MCF 10A (cell line): ENCODE results near the gene ADPRHL1. TPM values are rescaled to one million over a fixed set of nuclear protein-coding genes. Genes with fewer than 3 reads are reported as not detected.

Source experiments
- BruUV-seq: library from RNA; stranded (reverse); fragments of 400-500 nt; replicated peaks from 2 replicates; lab custom pipeline; 2021; lab: Mats Ljungman, UMichigan
- CTCF ChIA-PET: fragments of 300-600 bp; sonication (Branson Sonifier 250); formaldehyde crosslinking; extraction: SDS; loops from one replicate; lab custom pipeline; 2021; ENCODE audit warnings: antibody characterized with exemption, inconsistent platforms; lab: Yijun Ruan, JAX
- POLR2A ChIA-PET: fragments of 300-600, 350-650 bp; sonication (Branson Sonifier 250); formaldehyde crosslinking; extraction: SDS; loops from one replicate; lab custom pipeline; 2020; ENCODE audit warnings: antibody characterized with exemption, inconsistent platforms; lab: Yijun Ruan, JAX
- DNase-seq: peaks from one replicate; pipeline ENCODE4 v3.0.0-alpha.2; 2018; ENCODE audit not compliant: unreplicated experiment
- H3K27ac Mint-ChIP-seq: one replicate; pipeline ENCODE4 v1.8.0; 2022; ENCODE audit warnings: mild to moderate bottlenecking, low read depth, mixed read lengths; ENCODE audit not compliant: unreplicated experiment
- H3K27me3 Mint-ChIP-seq: one replicate; pipeline ENCODE4 v1.8.0; 2022; ENCODE audit warnings: mixed read lengths; ENCODE audit not compliant: insufficient read depth, unreplicated experiment
- H3K36me3 Mint-ChIP-seq: one replicate; pipeline ENCODE4 v1.8.0; 2022; ENCODE audit warnings: mild to moderate bottlenecking, moderate library complexity, mixed read lengths; ENCODE audit not compliant: insufficient read depth, unreplicated experiment
- H3K4me1 Mint-ChIP-seq: one replicate; pipeline ENCODE4 v1.8.0; 2022; ENCODE audit warnings: mixed read lengths; ENCODE audit not compliant: insufficient read depth, unreplicated experiment
- H3K4me3 Mint-ChIP-seq: one replicate; pipeline ENCODE4 v1.8.0; 2022; ENCODE audit warnings: mild to moderate bottlenecking, moderate library complexity, mixed read lengths; ENCODE audit not compliant: unreplicated experiment
- H3K9me3 Mint-ChIP-seq: one replicate; pipeline ENCODE4 v1.8.0; 2022; ENCODE audit warnings: mixed read lengths; ENCODE audit not compliant: unreplicated experiment
- intact Hi-C: fragments of 100-400 bp; cut with micrococcal nuclease; formaldehyde crosslinking; loops from 2 replicates; pipeline ENCODE4 v1.14.1; 2022
- total RNA-seq: library from RNA; stranded (reverse); gene quantifications from 2 replicates; pipeline ENCODE4 v1.2.3, GENCODE V29; 2022
- TF ChIP-seq, protein P1 (sequence below): fragments of 200-600 bp; IDR thresholded peaks from one replicate; pipeline ENCODE4 v1.8.0; 2022; ENCODE audit warnings: antibody characterized with exemption, mild to moderate bottlenecking; ENCODE audit not compliant: unreplicated experiment

ADPRHL1 gene
- total RNA-seq, 1 experiment from 2014 or later = 2.6 TPM

DNA sequence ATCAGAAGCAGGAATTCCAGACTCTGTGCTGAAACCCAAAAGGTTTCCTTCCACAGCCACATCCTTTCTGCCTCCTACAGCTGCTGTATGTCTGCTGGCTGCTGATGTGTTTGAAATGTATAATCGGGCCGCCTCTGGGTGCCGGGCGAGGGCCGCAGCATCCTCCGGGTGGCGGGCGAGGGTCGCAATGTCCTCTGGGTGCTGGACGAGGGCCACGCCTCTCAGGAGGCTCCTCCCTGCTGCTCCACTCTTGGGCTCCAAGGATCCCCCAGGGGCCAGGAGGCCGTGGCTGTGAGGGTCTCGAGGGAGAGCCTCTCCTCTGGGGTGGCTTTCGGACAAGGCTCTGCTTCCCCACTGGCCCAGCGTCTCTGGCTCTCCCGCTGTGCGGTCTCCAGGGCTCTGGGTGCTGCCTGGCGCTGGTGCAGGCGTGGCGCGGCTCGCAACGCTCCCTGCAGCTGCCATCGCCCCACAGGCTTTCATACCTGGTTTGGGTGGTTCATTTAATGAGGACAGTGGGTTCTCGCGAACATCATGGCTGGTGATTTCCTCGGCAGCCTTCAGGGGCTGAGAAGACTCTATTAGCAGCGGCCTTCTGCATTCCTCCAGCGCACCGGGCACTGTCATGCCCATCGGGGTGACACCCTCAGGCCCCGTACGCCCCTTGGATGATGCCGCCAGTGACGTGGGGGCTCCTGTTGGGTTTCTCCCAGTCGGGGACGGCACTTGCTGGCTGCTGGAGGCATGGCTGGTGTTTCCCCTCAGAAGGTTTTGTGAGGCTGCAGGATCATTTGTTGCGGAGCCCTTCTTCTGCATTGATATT lies 47.6 kb downstream of the ADPRHL1 start:
- Mint-ChIP-seq H3K9me3 (no peaks in the 10 kb centered on the region), H3K4me3 (no peak overlapping the region), H3K27ac (no peak overlapping the region), H3K27me3 (no peaks in the 10 kb centered on the region), H3K36me3 (no peaks in the 10 kb centered on the region), H3K4me1 (peaks cover under 1% of the 10 kb centered on the region)
- intact Hi-C loops = no loop called here
- ChIA-PET CTCF (no interaction called here), POLR2A (interaction anchor here (0.5 kb wide), 1 partner anchor 108 kb away, joined by 3 read pairs; no protein-coding TSS in a partner anchor)
- no TSS peak for BruUV-seq
- no peak for DNase-seq
- TF ChIP-seq, protein P1, sequence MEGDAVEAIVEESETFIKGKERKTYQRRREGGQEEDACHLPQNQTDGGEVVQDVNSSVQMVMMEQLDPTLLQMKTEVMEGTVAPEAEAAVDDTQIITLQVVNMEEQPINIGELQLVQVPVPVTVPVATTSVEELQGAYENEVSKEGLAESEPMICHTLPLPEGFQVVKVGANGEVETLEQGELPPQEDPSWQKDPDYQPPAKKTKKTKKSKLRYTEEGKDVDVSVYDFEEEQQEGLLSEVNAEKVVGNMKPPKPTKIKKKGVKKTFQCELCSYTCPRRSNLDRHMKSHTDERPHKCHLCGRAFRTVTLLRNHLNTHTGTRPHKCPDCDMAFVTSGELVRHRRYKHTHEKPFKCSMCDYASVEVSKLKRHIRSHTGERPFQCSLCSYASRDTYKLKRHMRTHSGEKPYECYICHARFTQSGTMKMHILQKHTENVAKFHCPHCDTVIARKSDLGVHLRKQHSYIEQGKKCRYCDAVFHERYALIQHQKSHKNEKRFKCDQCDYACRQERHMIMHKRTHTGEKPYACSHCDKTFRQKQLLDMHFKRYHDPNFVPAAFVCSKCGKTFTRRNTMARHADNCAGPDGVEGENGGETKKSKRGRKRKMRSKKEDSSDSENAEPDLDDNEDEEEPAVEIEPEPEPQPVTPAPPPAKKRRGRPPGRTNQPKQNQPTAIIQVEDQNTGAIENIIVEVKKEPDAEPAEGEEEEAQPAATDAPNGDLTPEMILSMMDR = no peak

DNA sequence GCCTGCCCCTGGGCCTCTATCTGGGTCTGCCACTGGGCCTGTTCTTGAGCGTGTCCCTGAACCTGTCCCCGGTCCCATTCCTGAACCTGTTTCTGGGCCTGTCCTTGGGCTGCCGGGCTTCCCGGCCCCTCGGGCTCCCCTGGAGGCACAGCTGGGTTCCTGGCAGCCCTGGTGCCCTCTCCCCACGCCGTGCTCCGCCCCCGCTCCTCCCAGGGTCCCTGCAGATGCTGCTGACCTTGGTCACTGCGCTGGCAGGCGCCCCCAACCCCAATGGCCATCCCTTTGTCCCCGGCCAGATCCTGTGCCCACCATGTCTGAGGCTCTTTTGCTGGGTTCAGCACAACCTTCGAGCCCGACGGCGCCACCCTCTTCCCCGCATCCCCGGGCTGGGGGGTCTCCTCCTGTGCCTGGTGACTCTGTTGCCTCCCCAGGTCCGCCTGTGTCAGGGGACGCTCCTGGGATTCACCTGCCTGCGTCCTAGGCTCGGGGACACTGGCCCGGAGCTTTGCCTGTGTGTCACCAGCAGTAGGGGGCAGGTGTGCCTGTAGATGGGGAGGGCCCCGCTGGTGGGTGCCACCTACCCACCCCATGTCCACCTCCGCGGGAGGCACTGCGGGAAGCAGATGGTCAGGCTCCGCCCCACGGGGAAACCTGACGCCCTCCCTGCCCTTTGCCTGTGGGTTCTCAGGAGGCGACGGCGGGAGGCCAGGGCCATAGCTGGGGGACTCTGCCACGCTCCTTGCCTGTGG lies 48.4 kb downstream of the ADPRHL1 start:
- Mint-ChIP-seq H3K36me3 (no peaks in the 10 kb centered on the region), H3K4me1 (no peaks in the 10 kb centered on the region), H3K27me3 (no peaks in the 10 kb centered on the region), H3K9me3 (no peaks in the 10 kb centered on the region), H3K4me3 (no peak overlapping the region), H3K27ac (no peak overlapping the region)
- intact Hi-C loops = no loop called here
- ChIA-PET POLR2A (no interaction called here), CTCF (no interaction called here)
- TF ChIP-seq, protein P1 = no peak
- DNase-seq = no peak
- no TSS peak for BruUV-seq

DNA sequence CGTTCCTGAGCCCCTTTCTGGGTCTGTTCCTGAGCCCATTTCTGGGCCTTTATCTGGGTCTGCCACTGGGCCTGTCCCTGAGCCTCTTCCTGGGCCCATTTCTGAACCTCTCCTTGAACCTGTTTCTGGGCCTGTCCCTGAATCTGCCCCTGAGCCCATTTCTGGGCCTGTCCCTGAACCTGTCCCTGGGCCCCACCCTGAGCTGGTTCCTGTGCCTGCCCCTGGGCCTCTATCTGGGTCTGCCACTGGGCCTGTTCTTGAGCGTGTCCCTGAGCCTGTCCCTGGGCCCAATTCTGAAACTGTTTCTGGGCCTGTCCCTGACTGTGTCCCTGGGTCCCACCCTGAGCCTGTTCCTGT lies 48.9 kb downstream of the ADPRHL1 start:
- H3K27me3 Mint-ChIP-seq = no peaks in the 10 kb centered on the region
- intact Hi-C loops = no loop called here
- DNase-seq = no peak
- no TSS peak for BruUV-seq
- H3K4me3 Mint-ChIP-seq = no peak overlapping the region
- no peaks in the 10 kb centered on the region for H3K4me1 Mint-ChIP-seq
- TF ChIP-seq, protein P1 = no peak
- no peaks in the 10 kb centered on the region for H3K9me3 Mint-ChIP-seq
- CTCF ChIA-PET = no interaction called here
- H3K36me3 Mint-ChIP-seq = no peaks in the 10 kb centered on the region
- H3K27ac Mint-ChIP-seq = no peak overlapping the region
- POLR2A ChIA-PET = no interaction called here
